ENCODE results near the gene HIGD1B. TPM values are rescaled to one million over a fixed set of nuclear protein-coding genes. Genes with fewer than 3 reads are reported as not detected.

HIGD1B gene
- total and polyA plus RNA-seq, 9 of the 15 experiments (the other 6 are each of a cell fraction or from before 2014, with no cell fraction given), result not detected

- TF ChIP-seq ZNF609 (CRISPR knock-in tag; IDR thresholded peaks at IDR 0.05; ENCODE audit: borderline replicate concordance), result peak; percentile 83; the same call in 1 of the 2 replicates
- peak; percentile 12 for TF ChIP-seq PCBP1 (IDR thresholded peaks at IDR 0.05; ENCODE audit: low read depth, low read length, poor library complexity, severe bottlenecking)
- TF ChIP-seq ZNF143 (CRISPR knock-in tag; IDR thresholded peaks at IDR 0.05), result peak; percentile 46; the same call in 1 of the 2 replicates
- TF ChIP-seq CUX1 (CRISPR knock-in tag; IDR thresholded peaks at IDR 0.05), result no peak
- peak; percentile 99 for TF ChIP-seq DACH1 (IDR thresholded peaks at IDR 0.05; ENCODE audit: partially characterized antibody)
- TF ChIP-seq, protein P1, sequence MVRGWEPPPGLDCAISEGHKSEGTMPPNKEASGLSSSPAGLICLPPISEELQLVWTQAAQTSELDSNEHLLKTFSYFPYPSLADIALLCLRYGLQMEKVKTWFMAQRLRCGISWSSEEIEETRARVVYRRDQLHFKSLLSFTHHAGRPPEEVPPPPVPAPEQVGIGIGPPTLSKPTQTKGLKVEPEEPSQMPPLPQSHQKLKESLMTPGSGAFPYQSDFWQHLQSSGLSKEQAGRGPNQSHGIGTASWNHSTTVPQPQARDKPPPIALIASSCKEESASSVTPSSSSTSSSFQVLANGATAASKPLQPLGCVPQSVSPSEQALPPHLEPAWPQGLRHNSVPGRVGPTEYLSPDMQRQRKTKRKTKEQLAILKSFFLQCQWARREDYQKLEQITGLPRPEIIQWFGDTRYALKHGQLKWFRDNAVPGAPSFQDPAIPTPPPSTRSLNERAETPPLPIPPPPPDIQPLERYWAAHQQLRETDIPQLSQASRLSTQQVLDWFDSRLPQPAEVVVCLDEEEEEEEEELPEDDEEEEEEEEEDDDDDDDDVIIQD (CRISPR knock-in tag; IDR thresholded peaks at IDR 0.05), result no peak
- no peak for TF ChIP-seq RBM22 (IDR thresholded peaks at IDR 0.05; ENCODE audit: low read depth, low read length, poor library complexity, severe bottlenecking)
- 0 out of 2 replicates have a peak, but pooled peaks have one; percentile 65 for TF ChIP-seq CAMTA2 (CRISPR knock-in tag; conservative IDR thresholded peaks at IDR 0.05)
- TF ChIP-seq NCOA1 (IDR thresholded peaks at IDR 0.05; ENCODE audit: low read depth), result peak; percentile 72; the same call in 1 of the 2 replicates
- no peak for TF ChIP-seq GATAD2A (IDR thresholded peaks at IDR 0.05)
- TF ChIP-seq, protein P2, sequence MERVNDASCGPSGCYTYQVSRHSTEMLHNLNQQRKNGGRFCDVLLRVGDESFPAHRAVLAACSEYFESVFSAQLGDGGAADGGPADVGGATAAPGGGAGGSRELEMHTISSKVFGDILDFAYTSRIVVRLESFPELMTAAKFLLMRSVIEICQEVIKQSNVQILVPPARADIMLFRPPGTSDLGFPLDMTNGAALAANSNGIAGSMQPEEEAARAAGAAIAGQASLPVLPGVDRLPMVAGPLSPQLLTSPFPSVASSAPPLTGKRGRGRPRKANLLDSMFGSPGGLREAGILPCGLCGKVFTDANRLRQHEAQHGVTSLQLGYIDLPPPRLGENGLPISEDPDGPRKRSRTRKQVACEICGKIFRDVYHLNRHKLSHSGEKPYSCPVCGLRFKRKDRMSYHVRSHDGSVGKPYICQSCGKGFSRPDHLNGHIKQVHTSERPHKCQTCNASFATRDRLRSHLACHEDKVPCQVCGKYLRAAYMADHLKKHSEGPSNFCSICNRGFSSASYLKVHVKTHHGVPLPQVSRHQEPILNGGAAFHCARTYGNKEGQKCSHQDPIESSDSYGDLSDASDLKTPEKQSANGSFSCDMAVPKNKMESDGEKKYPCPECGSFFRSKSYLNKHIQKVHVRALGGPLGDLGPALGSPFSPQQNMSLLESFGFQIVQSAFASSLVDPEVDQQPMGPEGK (CRISPR knock-in tag; IDR thresholded peaks at IDR 0.05; ENCODE audit: borderline replicate concordance), result no peak
Observed at GRCh38 chr17:44899074-44899782, 51.5 kb downstream of the HIGD1B start, which contains the start of gene EFTUD2 (continued).

All from K562 (cell line).